HepG2 (cell line): Measurements from ENCODE around the gene CCDC97.

Experiments used
- FOSL1 ChIP-seq: sonication (generic); formaldehyde crosslinking; IDR thresholded peaks from 2 replicates; pipeline ENCODE4 v1.9.0; 2021; ENCODE audit warnings: missing genetic modification reagents, borderline replicate concordance
- FOXK1 ChIP-seq: sonication (generic); formaldehyde crosslinking; IDR thresholded peaks from 2 replicates; pipeline ENCODE4 v1.4.0; 2020; ENCODE audit warnings: low read depth, missing genetic modification reagents, borderline replicate concordance
- FOXP1 ChIP-seq, 2 experiments: fragments of 450-650 bp in 1 of 2; IDR thresholded peaks; 2 replicates each; pipeline ENCODE4 v1.6.1; 2017 to 2018; ENCODE audit warnings: antibody characterized with exemption in 1 of 2
- HNRNPL ChIP-seq: fragments of 200-400 bp; formaldehyde crosslinking; IDR thresholded peaks from 2 replicates; pipeline ENCODE4 v1.6.1; 2017; ENCODE audit warnings: mild to moderate bottlenecking, low read depth, low read length
- JUNB ChIP-seq: sonication (generic); formaldehyde crosslinking; IDR thresholded peaks from 2 replicates; pipeline ENCODE4 v1.8.0; 2022; ENCODE audit warnings: missing genetic modification reagents, mild to moderate bottlenecking, borderline replicate concordance
- MYC ChIP-seq: sonication (generic); formaldehyde crosslinking; IDR thresholded peaks from 2 replicates; pipeline ENCODE4 v1.9.0; 2021; ENCODE audit warnings: missing genetic modification reagents, borderline replicate concordance
- RBM22 ChIP-seq: fragments of 200-400 bp; formaldehyde crosslinking; optimal IDR thresholded peaks from 2 replicates; pipeline ENCODE3; 2017; ENCODE audit warnings: mild to moderate bottlenecking, low read length, moderate library complexity
- STAT5B ChIP-seq: sonication (generic); formaldehyde crosslinking; IDR thresholded peaks from 2 replicates; pipeline ENCODE4 v1.4.0; 2020; ENCODE audit warnings: missing genetic modification reagents
- SUZ12 ChIP-seq: fragments of 150-350 bp; IDR thresholded peaks from 2 replicates; pipeline ENCODE4 v1.6.1; 2014; ENCODE audit warnings: low read depth, low read length
- USF2 ChIP-seq, 2 experiments: sonication (generic) in 1 of 2; formaldehyde crosslinking in 1 of 2; IDR thresholded peaks; 2 replicates each; pipeline versions ENCODE4 v1.5.1 to v1.6.1; 2011 to 2020; ENCODE audit warnings: borderline replicate concordance in 1 of 2, low read depth in 1 of 2, low read length in 1 of 2, mild to moderate bottlenecking in 1 of 2, missing genetic modification reagents in 1 of 2, moderate library complexity in 1 of 2
- XRCC5 ChIP-seq: fragments of 200-400 bp; formaldehyde crosslinking; optimal IDR thresholded peaks from 2 replicates; pipeline ENCODE3; 2017; ENCODE audit warnings: mild to moderate bottlenecking, low read length
- TF ChIP-seq, protein P1 (sequence below): sonication (generic); formaldehyde crosslinking; IDR thresholded peaks from 2 replicates; pipeline ENCODE4 v1.4.0; 2020; ENCODE audit warnings: mild to moderate bottlenecking, missing genetic modification reagents
- TF ChIP-seq, protein P2 (sequence below): sonication (generic); formaldehyde crosslinking; IDR thresholded peaks from 2 replicates; pipeline ENCODE4 v1.5.0; 2020; ENCODE audit warnings: mild to moderate bottlenecking, missing genetic modification reagents, moderate library complexity

GRCh38 chr19:41344162-41344561 is 34.2 kb downstream of the CCDC97 start:
- TF ChIP-seq, protein P1, sequence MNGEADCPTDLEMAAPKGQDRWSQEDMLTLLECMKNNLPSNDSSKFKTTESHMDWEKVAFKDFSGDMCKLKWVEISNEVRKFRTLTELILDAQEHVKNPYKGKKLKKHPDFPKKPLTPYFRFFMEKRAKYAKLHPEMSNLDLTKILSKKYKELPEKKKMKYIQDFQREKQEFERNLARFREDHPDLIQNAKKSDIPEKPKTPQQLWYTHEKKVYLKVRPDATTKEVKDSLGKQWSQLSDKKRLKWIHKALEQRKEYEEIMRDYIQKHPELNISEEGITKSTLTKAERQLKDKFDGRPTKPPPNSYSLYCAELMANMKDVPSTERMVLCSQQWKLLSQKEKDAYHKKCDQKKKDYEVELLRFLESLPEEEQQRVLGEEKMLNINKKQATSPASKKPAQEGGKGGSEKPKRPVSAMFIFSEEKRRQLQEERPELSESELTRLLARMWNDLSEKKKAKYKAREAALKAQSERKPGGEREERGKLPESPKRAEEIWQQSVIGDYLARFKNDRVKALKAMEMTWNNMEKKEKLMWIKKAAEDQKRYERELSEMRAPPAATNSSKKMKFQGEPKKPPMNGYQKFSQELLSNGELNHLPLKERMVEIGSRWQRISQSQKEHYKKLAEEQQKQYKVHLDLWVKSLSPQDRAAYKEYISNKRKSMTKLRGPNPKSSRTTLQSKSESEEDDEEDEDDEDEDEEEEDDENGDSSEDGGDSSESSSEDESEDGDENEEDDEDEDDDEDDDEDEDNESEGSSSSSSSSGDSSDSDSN (CRISPR knock-in tag), result no peak
- TF ChIP-seq FOXP1 (IDR thresholded peaks at IDR 0.05) (no peak), FOXP1 (CRISPR knock-in tag; IDR thresholded peaks at IDR 0.05) (no peak), USF2 (IDR thresholded peaks at IDR 0.05; ENCODE audit: low read depth, low read length) (no peak), USF2 (CRISPR knock-in tag; IDR thresholded peaks at IDR 0.05; ENCODE audit: borderline replicate concordance) (no peak), MYC (CRISPR knock-in tag) (no peak), HNRNPL (no peak), SUZ12 (no peak), XRCC5 (no peak), FOXK1 (no peak), FOSL1 (no peak), JUNB (CRISPR knock-in tag) (no peak), STAT5B (CRISPR knock-in tag) (no peak), RBM22 (no peak)
- TF ChIP-seq, protein P2, sequence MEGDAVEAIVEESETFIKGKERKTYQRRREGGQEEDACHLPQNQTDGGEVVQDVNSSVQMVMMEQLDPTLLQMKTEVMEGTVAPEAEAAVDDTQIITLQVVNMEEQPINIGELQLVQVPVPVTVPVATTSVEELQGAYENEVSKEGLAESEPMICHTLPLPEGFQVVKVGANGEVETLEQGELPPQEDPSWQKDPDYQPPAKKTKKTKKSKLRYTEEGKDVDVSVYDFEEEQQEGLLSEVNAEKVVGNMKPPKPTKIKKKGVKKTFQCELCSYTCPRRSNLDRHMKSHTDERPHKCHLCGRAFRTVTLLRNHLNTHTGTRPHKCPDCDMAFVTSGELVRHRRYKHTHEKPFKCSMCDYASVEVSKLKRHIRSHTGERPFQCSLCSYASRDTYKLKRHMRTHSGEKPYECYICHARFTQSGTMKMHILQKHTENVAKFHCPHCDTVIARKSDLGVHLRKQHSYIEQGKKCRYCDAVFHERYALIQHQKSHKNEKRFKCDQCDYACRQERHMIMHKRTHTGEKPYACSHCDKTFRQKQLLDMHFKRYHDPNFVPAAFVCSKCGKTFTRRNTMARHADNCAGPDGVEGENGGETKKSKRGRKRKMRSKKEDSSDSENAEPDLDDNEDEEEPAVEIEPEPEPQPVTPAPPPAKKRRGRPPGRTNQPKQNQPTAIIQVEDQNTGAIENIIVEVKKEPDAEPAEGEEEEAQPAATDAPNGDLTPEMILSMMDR (CRISPR knock-in tag), result no peak
